GM19463 (cell line): ENCODE data around the gene BCCIP.

Experiments used
- ATAC-seq: cut with Tn5 transposase; IDR thresholded peaks from one replicate; pipeline ENCODE4 v1.9.1; 2021; ENCODE audit warnings: mild to moderate bottlenecking, moderate library complexity; ENCODE audit not compliant: unreplicated experiment

The BCCIP gene

GRCh38 chr10:125797424-125797823 is 25.9 kb upstream of the BCCIP start:
- ATAC-seq = no peak

- no peak for ATAC-seq
Measured at GRCh38 chr10:125797994-125798662, 25.2 kb upstream of the BCCIP start.

- no peak for ATAC-seq
Measured at GRCh38 chr10:125799451-125800182, 23.7 kb upstream of the BCCIP start.

- ATAC-seq = no peak
Measured at GRCh38 chr10:125801574-125801973, 21.8 kb upstream of the BCCIP start.

- ATAC-seq = no peak
Measured at GRCh38 chr10:125802131-125802530, 21.2 kb upstream of the BCCIP start.

GRCh38 chr10:125802739-125803138 is 20.6 kb upstream of the BCCIP start:
- ATAC-seq = no peak

- no peak for ATAC-seq
Measured at GRCh38 chr10:125808047-125808446, 15.3 kb upstream of the BCCIP start.

- ATAC-seq = no peak
Measured at GRCh38 chr10:125811251-125811650, 12.1 kb upstream of the BCCIP start.

- no peak for ATAC-seq
Measured at GRCh38 chr10:125812128-125812750, 11.1 kb upstream of the BCCIP start.

GRCh38 chr10:125815764-125816163 is 7.6 kb upstream of the BCCIP start:
- no peak for ATAC-seq

GRCh38 chr10:125816548-125816947 is 6.8 kb upstream of the BCCIP start:
- ATAC-seq = no peak

GRCh38 chr10:125817337-125817946 is 5.9 kb upstream of the BCCIP start:
- ATAC-seq = no peak

- peak; percentile 52 for ATAC-seq
Measured at GRCh38 chr10:125820701-125821100, 2.6 kb upstream of the BCCIP start.

GRCh38 chr10:125823663-125824251 is 411 bp downstream of the BCCIP start:
- peak; percentile 1 for ATAC-seq

- no peak for ATAC-seq
Measured at GRCh38 chr10:125824736-125825135, 1.4 kb downstream of the BCCIP start.

GRCh38 chr10:125827133-125827532 is 3.8 kb downstream of the BCCIP start:
- ATAC-seq = no peak

- ATAC-seq = no peak
Measured at GRCh38 chr10:125828311-125828710, 5.0 kb downstream of the BCCIP start.

GRCh38 chr10:125836746-125837145 is 13.4 kb downstream of the BCCIP start:
- no peak for ATAC-seq

- ATAC-seq = no peak
Measured at GRCh38 chr10:125838802-125839575, 15.6 kb downstream of the BCCIP start.

- no peak for ATAC-seq
Measured at GRCh38 chr10:125840406-125840805, 17.1 kb downstream of the BCCIP start.

- ATAC-seq = no peak
Measured at GRCh38 chr10:125840955-125841354, 17.6 kb downstream of the BCCIP start.
